GM18519 (cell line): ENCODE results near the gene PTCRA.

Experiments used
- ATAC-seq: cut with Tn5 transposase; IDR thresholded peaks from one replicate; pipeline ENCODE4 v1.9.1; 2021; ENCODE audit warnings: mild to moderate bottlenecking, moderate library complexity; ENCODE audit not compliant: unreplicated experiment, low FRiP score

Gene PTCRA

DNA sequence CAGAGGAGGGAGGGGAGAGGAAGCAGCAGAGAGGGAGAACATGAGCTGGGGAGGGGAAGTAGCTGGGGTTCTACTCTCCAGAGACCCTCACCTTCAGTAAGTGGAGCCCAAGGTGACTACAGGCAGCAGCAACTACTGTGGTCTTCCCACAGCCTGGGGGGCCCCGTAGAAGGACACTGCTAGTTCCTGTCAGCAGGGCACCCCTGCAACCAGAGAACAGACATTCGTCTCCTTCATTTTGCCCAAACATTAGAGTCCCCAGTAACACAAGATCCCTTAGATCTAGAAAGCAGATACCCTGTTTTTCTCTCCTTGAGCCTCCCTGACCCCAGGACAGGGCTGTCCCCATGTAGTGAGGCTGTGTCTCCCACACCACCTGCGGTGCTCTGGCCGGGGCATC lies 52.9 kb downstream of the PTCRA start:
- no peak for ATAC-seq

DNA sequence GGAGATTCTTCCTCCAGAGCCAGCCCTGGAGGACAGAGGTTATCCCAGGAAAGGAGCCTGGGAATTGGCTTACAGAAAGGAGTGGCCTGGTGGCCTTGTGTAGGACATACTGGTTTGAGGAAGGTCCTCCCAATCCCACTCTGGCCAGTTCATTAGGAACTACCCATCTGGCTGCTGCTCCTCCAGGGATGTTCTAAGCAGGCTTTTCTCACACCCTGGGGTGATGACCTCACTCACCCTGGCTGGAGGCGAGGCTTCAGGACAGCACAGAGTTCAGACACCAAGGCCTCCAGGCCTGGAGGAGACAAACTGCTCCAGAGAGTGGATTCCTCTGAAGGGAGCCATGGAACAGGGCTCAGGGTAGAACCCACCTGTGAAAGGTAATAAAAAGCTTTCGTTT lies 53.6 kb downstream of the PTCRA start:
- ATAC-seq = no peak

DNA sequence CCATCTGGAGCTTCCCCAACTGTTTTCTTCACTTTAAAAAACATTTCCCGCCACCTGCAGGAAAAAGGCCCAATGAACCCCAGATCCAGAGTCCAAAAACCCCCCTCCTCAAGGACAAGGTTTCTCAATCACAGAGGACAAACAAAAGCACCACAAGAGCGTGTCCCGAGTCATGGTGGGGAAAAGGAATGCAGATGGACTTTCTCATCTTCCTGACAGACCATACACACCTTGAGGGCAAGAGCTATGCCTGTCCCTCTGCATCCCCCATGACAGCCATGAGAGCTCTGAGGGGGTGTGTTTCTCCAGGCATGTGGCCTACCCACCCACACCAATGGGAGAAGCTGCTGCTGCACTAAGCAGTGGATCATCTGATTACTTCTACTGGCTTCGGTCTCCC lies 54.1 kb downstream of the PTCRA start:
- no peak for ATAC-seq

DNA sequence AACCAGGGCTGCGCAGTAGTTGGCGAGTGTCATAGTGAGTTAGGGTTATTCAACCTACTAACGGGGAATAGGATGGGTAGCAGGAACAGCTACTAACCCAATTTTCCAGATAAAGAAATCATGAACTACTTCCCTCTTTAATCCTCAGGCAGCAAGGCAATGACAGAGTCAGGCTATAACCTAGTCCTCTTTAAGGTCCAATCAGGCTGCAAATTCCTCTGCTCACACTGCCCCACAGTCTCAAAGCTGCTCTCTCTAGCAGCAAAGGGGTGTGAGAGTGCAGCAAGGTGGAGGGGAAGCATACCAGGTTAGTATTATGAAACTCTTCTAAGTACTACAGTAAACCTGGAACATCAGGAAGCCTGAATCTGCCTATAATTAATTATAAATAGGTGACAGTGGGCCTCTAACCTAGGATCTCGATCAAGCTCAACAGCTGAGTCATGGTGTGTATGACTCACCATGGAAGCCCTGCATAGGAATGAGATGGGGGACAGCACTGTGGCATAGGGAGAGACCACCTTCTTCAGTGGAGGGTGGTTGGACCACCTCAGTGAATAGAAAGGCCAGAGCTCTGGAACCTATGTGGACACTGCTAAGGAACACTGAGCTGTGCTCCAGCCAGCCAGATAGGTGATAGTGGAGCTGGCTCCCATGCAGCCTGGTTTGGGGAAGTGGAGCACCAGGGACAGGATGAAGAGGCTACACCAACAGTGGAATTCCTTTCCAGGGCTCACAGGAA lies 55.2 kb downstream of the PTCRA start:
- no peak for ATAC-seq

DNA sequence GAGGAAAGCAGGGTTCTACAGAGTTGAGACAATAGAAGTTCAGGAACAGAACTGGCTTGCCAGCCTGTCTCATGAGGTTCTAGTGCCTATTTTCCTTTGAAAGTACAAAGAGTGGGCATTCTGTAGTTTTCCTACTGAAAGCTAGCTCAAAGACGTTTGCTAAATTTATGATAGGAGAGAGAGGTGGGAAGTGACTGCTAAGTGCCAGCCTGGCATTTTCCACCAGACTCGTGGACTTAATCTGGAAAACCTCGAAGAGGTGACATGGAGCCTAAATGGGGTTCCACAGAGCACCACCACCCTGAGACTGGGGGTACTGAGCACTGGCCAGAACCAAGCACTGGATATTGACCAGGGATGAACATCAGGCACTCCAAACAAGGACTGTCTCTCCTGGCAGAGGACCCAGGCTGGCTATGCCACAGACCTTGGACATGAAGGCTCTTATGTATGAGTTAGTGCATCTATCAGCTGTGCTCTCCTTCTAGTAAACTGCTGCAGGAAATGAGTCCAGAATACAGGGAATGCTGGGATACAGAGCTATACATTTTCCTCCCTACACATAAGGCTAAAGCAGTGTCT lies 56.0 kb downstream of the PTCRA start:
- ATAC-seq = no peak

DNA sequence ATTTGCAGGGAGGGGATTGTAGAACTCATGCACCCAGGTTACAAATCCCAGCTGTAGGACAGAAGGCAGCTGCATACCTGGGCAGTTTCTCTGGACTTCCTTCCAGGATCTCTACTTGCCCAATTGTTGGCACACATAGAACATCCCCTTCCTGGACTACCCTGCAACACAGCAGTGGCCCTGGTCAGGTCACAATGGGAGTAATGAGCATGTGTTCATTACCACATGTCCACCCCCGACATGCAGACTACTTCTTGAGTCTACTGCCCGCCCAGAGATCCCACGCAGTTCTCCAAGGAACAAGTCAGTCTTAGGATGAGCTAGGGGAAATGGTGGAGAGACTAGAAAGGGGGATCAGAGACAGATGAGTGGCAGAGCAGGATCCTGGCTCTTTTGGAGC lies 58.1 kb downstream of the PTCRA start:
- no peak for ATAC-seq

DNA sequence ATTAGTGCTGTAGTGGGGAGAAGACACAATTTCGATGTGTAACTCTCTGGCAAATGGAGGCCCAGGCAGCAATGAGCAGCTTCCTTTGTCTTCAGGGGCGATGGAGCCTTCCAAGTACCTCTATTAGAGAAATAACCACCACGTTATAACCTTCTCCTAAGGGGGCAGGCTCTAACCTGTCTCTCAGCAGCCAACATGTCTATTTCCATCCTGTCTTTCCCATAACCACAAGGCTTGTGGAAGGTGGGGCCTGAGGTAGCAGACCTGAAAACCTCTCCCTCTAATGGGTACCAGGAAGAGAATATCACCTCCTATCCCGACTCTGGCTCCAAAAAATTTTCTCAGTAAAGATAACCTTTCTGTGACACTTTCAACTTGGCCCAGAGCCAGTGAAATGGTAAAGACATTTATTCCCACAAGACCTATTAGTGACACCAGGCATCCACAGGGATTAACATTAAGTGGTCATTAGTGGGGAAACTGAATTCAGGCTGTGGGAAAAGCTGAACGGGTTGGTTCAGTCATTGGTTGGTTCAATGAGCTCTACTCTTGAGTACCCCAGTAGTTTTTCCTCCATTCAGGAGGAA lies 59.2 kb downstream of the PTCRA start:
- ATAC-seq = no peak
